GM21723 (cell line): ENCODE results near the gene UTP11.
"Not testable (repeated sequence)": the region's sequence is repeated elsewhere in the genome, so short reads cannot be mapped to it uniquely, and the experiment has no call there.

Source experiments
- ATAC-seq: cut with Tn5 transposase; IDR thresholded peaks from one replicate; pipeline ENCODE4 v1.9.1; 2021; ENCODE audit warnings: mild to moderate bottlenecking, moderate library complexity; ENCODE audit not compliant: unreplicated experiment

UTP11 gene, protein sequence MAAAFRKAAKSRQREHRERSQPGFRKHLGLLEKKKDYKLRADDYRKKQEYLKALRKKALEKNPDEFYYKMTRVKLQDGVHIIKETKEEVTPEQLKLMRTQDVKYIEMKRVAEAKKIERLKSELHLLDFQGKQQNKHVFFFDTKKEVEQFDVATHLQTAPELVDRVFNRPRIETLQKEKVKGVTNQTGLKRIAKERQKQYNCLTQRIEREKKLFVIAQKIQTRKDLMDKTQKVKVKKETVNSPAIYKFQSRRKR

DNA sequence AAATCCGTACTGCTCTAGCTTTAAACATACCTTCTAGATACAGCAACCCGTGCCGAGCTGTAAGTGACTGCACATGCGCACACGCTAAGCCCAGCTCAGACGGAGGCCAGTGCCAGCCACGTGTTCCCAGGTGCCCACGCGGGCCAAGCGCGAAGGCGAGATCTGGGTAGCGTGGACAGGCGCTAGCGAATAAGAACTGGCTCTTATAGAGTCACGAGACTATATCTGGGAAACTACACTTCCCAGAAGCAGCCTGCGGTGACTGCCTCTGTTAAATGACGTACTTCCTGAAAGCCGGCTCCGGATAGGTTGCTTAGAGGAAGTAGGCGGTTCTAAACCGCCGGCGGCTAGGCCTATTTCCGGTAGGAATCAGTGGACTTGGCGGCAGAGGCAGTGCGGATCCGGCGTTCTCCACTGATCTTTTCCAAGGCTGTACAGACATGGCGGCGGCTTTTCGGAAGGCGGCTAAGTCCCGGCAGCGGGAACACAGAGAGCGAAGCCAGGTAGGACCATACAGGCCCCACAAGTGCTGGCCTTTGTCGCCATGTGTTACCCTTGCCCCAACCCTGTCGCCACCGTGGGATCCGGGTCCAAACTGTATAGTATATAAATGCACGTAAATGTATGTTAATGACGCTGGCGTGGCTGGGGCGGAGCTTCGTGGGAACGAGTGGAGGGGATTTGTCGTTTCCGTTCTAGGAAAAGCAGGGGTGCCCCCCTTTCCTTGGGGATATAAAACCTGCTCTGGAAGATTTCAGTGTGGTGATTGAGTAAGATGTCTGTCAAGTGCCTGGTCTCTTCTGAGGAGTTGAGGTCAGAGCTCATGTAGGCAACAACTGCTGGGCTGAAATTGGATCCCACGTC is at the start of gene UTP11:
Gene UTP11 (plus strand): TSS at position 372 of the 864 bp plus-strand sequence. CDS start 69 bp downstream, at position 441.
- ATAC-seq, result peak; percentile 92

DNA sequence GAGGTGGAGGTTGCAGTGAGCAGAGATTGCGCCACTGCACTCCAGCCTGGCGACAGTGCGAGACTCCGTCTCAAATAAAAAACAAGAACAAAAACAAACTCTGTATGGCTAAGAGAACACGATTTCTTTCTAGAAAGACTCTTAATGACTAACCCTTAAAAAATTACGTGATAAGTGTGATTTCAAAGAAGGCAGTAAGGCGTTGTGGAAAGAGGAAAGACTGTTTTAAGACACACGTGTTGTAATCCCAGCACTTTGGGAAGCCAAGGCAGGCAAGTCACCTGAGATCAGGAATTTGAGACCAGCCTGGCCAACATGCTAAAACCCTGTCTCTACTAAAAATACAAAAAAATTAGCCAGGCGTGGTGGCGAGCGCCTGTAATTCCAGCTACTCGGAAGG is 48.4 kb upstream of the UTP11 start:
- ATAC-seq, result not testable (repeated sequence)

- no peak for ATAC-seq
These were observed 47.2 kb upstream of the UTP11 start for GRCh38 chr1:37965301-37965700.

DNA sequence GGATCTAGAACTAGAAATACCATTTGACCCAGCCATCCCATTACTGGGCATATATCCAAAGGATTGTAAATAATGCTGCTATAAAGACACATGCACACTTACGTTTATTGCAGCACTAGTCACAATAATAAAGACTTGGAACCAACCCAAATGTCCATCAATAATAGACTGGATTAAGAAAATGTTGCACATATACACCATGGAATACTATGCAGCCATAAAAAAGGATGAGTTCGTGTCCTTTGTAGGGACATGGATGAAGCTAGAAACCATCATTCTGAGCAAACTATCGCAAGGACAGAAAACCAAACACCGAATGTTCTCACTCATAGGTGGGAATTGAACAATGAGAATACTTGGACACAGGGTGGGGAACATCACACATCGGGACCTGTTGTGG is 38.9 kb upstream of the UTP11 start:
- not testable (repeated sequence) for ATAC-seq

- no peak for ATAC-seq
These were observed 38.0 kb upstream of the UTP11 start for GRCh38 chr1:37974567-37974966.

- ATAC-seq, result not testable (repeated sequence)
These were observed 37.5 kb upstream of the UTP11 start for GRCh38 chr1:37975083-37975482.

DNA sequence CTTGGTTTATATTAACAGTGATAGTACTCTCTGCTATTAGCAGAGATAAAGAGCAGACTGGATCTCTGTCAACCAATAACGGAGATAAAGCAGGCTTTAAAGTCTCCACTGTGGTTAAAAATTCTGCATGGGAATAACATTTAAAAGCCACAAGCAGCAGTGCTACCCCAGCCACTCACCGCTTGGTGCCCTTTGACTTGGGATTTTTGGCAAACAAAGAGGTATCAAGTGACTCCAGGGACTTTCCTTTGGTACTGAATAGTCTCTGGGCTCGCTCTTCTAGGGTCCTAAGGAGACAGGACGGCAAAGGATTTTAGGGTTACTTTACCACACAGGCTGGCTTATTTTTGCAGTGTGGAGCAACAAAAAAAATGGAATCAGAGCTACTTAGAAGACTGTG is 34.0 kb upstream of the UTP11 start:
- no peak for ATAC-seq

DNA sequence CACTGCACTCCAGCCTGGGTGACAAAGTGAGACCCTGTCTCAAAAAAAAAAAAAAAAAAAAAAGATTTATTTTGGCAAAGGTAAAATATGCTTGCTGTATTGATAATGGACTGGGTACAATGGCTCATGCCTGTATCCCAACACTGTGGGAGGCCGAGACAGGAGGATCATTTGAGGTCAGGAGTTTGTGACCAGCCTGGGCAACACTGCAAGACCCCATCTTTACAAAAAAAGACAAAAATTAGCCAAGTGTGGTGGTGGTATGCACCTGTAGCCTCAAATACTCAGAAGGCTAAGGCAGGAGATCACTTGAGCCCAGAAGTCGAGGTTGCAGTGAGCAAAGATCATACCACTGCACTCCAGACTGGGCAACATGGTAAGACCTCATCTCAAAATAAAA is 29.0 kb upstream of the UTP11 start:
- no peak for ATAC-seq

DNA sequence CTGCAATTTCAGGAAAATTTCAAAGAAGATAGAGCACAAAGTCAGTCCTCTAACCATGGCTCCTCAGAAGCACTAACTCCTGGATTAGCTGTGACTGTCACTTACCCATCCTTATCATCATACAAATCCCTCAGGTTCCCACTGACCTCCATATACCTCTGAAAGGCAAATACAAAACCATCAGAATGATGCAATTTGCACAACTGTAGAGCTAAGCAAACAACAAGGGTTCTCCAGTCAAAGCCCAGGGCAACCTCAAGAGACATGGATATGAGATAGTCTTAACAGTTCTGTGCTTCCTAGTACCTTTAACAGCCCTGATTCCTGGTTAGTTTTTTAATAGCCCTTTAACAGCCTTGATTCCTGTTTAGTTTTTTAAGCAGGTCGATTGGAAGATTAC is 24.9 kb upstream of the UTP11 start:
- no peak for ATAC-seq

DNA sequence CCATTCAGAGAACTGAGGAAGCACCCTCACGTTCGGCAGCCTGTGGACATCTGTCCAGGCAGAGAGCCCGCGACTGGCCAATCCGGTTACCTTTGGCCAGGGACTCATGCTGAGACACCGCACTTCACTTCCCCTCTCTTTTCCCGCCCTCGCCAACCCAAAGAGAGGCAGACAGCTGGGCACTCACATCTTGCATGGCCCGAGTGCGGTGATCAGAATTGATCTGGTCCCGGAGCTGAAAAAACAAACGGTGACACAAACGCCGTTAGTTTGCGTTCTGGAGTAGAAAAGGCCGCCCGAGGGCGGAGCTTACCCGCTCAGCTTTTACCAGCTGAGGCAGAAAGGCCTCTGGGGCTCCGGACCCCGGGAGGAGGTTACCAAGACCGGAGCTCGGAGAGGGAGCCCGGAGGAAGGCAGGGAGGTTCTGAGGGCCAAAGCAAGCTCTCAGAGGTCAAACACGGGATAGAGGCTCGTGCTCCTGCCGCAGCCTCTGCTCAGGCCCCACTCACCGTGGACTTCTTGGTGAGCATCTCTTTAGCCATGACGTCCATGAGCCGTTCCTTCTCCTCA is 23.1 kb upstream of the UTP11 start:
- ATAC-seq, result peak; percentile 38

DNA sequence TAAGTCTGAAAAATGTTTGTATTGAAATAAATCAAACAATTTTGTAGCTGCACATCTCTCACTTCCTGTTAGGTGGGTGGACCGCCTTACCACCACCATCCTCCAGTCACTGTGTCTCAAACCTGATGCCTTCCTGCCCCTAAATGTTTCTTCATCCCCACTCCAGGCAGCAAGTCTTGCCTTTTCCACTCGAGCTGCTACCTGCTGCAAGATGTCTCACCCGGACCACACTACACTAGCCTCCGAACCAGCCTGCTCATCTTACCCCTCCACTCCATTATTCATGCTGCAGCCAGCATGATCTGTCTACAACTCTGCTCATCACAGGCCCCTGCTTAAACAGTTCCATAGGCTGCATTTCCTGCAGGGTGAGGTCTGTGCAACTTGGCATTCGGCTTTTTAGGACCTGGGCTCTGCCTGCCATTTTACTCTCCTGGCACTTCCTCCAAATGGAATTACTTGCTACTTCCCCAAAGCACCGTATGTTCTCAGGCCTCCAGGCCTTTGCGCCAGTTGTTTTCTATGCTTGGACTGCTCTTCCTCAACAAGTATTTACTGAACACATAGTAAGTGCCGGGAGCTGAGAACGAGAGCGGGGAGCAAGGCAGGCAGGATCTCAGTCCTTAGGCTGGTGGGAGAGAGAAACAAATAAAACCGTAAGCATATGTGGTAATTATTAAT is 17.5 kb upstream of the UTP11 start:
- ATAC-seq, result no peak

GRCh38 chr1:37995751-37996345 is 16.7 kb upstream of the UTP11 start:
- no peak for ATAC-seq

DNA sequence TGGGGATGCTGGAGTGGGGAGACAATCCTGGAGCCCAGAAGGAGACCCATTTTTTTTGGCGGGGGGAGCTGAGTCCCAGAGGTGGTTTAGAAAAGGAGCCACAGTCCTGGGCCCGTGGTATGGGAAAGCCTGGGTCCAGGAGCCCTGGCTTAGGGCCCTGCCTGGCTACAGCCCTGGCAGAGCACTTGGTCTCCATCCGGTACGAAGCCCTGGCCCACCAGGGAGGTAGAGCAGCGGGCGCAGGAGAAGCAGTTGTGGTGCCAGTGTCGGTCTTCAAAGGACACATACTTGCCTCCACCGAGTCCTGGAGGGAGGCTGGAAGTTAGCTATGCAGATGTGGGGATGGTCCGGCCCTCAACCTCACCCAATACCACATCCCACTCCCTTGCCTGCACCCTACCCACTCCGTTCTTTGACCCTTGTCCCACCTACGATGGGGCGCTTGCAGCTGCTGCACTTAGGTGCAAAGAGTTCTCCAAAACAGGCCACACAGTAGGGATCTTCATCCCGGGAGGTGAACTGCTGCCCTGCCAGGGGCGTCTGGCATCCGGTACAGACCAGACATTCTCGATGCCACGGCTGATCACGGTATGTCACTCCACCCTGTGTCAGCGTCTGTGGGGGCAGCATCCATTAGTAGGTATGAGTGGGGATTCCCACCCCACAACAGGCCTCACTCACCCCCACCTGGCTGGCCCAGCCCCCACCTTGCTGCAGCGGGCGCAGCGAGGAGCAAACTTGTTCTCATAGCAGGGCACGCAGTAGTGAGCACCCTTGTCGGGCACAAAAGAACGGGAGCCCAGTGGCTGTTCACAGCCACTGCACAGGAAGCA is 15.1 kb upstream of the UTP11 start:
- ATAC-seq, result no peak

DNA sequence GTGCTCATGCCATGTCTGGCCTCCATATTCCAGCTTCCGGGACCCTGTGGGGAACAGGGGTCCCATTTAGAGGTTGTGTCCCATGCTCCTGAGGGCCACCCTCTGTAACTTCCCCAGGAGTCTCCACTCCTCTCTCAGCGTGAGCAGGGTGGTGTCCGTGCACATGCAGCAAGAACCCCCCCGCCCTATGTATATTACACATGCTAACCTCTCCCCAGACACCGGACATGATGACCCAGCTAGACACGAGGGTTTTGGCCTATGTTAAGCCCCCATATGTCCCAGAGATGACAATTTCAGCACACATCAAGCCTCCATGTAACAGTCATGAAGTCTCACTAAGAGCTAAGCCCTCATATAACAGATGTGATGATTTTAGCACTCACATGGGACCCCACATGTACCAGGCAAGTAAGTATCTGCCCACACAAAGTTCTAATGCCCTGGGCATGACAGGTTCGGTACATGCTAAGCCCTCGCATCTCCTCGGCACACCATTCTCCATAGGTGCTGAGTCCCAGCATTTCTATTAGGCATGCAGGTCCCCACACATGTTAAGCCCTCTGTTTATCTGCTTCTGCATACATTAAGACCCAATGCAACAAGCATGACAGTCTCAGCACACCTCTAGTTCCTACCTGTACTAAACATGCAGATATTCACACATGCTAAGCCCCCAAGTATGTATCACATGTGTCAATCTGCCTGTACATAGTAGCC is 14.3 kb upstream of the UTP11 start:
- no peak for ATAC-seq

DNA sequence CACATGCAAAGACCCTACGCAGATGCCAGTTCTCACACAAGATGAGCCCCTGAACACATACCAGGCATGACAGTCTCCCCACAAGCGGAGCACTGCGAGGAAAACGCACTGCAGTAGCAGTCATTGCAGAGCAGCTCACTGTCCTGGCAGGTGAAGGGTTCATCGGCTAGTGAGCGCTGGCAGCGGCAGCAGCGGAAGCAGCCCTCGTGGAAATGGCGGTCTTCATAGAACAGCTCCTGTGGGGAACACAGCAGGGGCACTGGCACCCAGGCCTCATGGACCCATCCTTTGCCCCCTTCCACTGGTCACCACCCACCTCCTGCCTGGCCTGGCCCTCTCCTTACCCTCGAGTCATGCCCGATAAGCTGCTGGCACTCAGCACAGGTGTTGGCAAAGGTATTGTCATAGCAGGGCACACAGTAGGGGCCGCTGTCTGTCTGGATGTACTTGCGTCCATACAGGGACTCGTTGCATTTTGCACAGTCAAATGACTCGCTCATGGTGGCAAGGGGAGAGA is 13.6 kb upstream of the UTP11 start:
- no peak for ATAC-seq

- ATAC-seq, result no peak
These were observed 12.9 kb upstream of the UTP11 start for GRCh38 chr1:37999430-38000232.

DNA sequence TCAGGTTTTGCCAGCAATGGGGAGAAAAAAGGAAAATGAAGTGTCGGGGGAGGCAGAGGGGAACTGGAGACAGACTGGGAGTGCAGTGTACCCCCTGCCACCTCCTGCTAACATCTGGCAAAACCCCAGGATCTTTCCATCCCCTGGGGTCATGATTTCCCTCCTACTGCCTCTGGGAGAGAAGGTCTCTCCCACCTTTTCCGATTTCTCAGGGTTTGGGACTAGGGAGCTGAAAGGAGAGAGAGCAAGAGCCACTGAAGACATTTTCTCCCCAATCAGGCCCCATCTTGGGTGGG is 12.4 kb upstream of the UTP11 start:
- ATAC-seq, result no peak
